ENCODE data around the gene IQCC. TPM values are rescaled to one million over a fixed set of nuclear protein-coding genes. Genes with fewer than 3 reads are reported as not detected.
A peak's percentile ranks its signal among the peaks of the same experiment; 100 is the strongest.

The IQCC gene
- polyA plus RNA-seq, 4 donors = 0.54 to 4.8 (median 1.8) TPM

DNA sequence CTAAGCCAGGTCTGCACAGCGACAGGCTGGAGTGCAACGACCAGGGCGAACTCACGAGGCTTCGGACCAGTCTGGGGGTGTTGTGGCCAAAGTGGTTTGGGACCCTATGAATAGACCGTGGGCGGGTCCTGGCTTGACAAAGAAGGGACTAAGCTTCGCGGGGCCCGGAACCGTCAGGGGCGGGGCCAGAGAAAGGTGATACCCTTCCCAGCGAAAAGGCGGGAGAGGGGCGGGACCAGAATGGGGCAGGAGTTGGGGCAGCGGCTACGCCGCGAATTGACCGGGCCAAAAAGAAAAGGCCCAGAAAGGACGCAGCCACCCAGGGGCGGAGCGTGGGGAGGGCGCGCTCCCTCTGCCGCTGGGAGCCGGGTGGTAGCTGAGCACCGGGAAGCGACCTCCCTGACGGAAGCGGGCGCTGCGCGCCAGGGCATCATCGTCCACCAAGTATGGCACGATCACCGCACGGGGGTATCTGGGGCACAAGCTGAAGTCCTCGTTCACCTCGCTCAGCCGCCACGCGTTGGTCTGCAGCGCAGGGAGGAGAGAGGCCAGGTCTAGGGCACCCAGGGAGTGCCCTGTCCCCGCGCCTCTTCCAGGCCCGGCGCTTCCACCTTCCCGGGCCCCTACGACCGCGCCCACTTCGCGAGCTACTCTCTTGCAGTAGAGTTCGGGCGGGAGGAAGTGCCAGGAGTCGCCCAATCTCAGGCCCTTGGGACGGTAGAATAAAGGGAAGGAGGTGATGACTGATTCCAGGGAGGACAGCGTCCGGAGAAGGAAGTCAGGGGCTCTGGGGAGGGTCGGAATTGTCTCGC lies 34.9 kb downstream of the IQCC start:
- Histone ChIP-seq H3K27me3 (ENCODE audit: control insufficient read depth in 3 of 3, insufficient read depth in 3 of 3, low read length in 3 of 3) (no peaks in the 10 kb centered on the region), H3K4me3 (ENCODE audit: low read depth in 1 of 3, low read length in 3 of 3) (peak overlapping the region; percentile 48 to 67 (median 65)), H3K27ac (ENCODE audit: low read depth in 1 of 3, low read length in 2 of 3) (peak overlapping the region in 2 of 3 donors; percentile 49 to 80), H3K36me3 (ENCODE audit: control insufficient read depth in 3 of 3, insufficient read depth in 2 of 3, low read depth in 1 of 3, low read length in 3 of 3) (peaks cover 0 to 3% (median 0%) of the 10 kb centered on the region in 3 donors), H3K9me3 (ENCODE audit: control insufficient read depth in 2 of 2, insufficient read depth in 1 of 2, low read depth in 1 of 2, low read length in 1 of 2) (no peaks in the 10 kb centered on the region), H3K4me1 (ENCODE audit: control insufficient read depth in 3 of 3, insufficient read depth in 2 of 3, low read depth in 1 of 3, low read length in 2 of 3) (peaks cover 0 to 21% (median 0%) of the 10 kb centered on the region in 3 donors)
- FAIRE-seq = no peak
- DNase-seq = peak; percentile 48 to 84
- 3 to 5% (median 4%) methylated on average over 51 to 62 of the region's 62 CpGs for WGBS, 3 donors

DNA sequence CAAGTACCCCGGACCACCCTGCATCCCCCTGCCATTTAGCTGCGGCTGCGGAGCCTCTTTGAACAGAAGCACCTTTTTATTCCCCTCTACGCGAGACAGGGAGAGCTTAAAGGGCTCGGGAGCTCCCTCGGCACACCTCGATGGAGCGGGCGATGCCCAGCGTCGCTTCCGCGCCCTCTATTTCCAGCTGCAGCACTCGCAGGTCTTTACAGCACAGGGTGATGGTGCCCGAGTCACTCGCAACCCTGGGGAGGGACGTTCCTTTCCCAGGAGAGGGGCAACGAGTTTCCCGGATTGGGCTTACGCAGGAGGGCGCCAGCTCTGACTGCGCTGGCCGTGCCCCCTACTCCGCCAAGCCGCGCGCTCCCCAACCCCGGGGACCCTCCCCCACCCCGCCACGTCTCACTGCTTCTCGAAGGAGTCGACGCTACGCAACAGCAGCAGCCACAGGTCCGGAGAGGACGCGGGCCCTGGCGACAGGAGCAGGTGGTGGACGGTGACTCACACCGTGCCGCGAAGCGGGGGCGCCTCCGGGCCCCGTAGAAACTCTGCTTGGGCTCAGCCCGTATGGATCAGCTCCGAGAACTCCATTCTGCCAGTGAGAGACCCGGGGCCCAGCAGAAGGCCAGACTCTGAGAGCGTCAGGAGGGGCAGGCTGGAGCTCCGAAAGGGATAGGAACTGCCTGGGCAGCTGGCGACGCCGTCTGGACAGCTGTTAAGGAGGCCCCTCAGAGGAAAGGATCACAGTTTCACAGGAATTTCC lies 35.7 kb downstream of the IQCC start:
- WGBS, 3 donors = 1 to 3% (median 2%) methylated on average over 54 to 55 of the region's 55 CpGs
- Histone ChIP-seq H3K9me3 (ENCODE audit: control insufficient read depth in 2 of 2, insufficient read depth in 1 of 2, low read depth in 1 of 2, low read length in 1 of 2) (no peaks in the 10 kb centered on the region), H3K27me3 (ENCODE audit: control insufficient read depth in 3 of 3, insufficient read depth in 3 of 3, low read length in 3 of 3) (no peaks in the 10 kb centered on the region), H3K4me1 (ENCODE audit: control insufficient read depth in 3 of 3, insufficient read depth in 2 of 3, low read depth in 1 of 3, low read length in 2 of 3) (peaks cover 0 to 21% (median 0%) of the 10 kb centered on the region in 3 donors), H3K4me3 (ENCODE audit: low read depth in 1 of 3, low read length in 3 of 3) (peak overlapping the region; percentile 48 to 67 (median 65)), H3K27ac (ENCODE audit: low read depth in 1 of 3, low read length in 2 of 3) (peak overlapping the region; percentile 49 to 80 (median 59)), H3K36me3 (ENCODE audit: control insufficient read depth in 3 of 3, insufficient read depth in 2 of 3, low read depth in 1 of 3, low read length in 3 of 3) (no peaks in the 10 kb centered on the region)
- DNase-seq (peak; percentile 40 to 75), FAIRE-seq (no peak)

DNA sequence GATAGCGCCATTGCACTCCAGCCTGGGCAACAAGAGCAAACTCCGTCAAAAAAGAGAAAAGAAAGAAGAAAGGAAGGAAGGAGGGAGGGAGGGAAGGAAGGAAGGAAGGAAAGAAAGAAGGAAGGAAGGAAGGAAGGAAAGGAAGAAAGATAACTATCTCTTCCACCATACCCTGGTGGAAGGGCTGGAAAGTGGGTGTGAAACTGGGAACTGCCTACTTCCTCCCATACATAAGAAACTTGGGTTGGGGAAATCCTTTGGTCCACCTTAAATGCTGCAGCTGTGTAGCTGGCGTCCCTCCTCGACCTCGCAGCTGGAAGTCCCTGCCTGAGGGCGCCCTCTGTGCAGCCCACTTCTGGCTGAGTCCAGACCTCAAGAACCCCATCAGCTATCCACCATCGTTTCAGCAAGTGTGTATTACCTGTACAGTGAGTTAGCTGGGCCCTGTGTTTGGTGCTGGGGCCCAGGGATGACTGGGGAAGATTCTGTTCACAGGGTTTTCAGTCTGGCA lies 36.9 kb downstream of the IQCC start:
- no peak for DNase-seq
- Histone ChIP-seq H3K27me3 (ENCODE audit: control insufficient read depth in 3 of 3, insufficient read depth in 3 of 3, low read length in 3 of 3) (no peaks in the 10 kb centered on the region), H3K27ac (ENCODE audit: low read depth in 1 of 3, low read length in 2 of 3) (peak overlapping the region in 1 of 3 donors; percentile 48), H3K4me3 (ENCODE audit: low read depth in 1 of 3, low read length in 3 of 3) (no peak overlapping the region), H3K4me1 (ENCODE audit: control insufficient read depth in 3 of 3, insufficient read depth in 2 of 3, low read depth in 1 of 3, low read length in 2 of 3) (peaks cover 0 to 21% (median 5%) of the 10 kb centered on the region in 3 donors), H3K36me3 (ENCODE audit: control insufficient read depth in 3 of 3, insufficient read depth in 2 of 3, low read depth in 1 of 3, low read length in 3 of 3) (no peaks in the 10 kb centered on the region), H3K9me3 (ENCODE audit: control insufficient read depth in 2 of 2, insufficient read depth in 1 of 2, low read depth in 1 of 2, low read length in 1 of 2) (no peaks in the 10 kb centered on the region)
- 34 to 51% (median 45%) methylated on average over 7 of the region's 7 CpGs for WGBS, 3 donors
- no peak for FAIRE-seq

DNA sequence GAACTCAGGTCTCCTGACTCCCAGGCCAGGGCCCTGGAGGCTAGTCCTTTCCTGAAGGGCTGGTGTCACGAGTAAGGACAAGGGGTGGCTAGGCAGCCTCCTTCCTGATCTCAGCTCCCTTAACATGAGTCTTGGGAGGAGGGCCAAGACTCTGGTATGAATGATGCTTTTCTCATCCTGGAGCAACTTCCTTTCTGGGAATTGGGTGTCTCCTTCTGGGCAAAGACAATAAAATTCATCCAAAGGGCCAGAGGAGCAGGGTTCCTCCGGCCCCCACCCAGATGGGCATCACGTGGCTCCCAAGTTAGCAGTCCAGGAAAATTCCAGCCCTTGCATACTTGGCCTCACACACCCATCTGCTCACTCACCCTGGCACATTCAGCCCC lies 41.4 kb downstream of the IQCC start, which contains the start of gene FAM167B:
FAM167B (plus strand) TSS at position 335 of the 386 bp plus-strand sequence. CDS start 200 bp downstream, outside the sequence.
- Histone ChIP-seq H3K36me3 (ENCODE audit: control insufficient read depth in 3 of 3, insufficient read depth in 2 of 3, low read depth in 1 of 3, low read length in 3 of 3) (no peaks in the 10 kb centered on the region), H3K4me3 (ENCODE audit: low read depth in 1 of 3, low read length in 3 of 3) (no peak within 1 kb of the TSS), H3K27me3 (ENCODE audit: control insufficient read depth in 3 of 3, insufficient read depth in 3 of 3, low read length in 3 of 3) (no peaks in the 10 kb centered on the region), H3K9me3 (ENCODE audit: control insufficient read depth in 2 of 2, insufficient read depth in 1 of 2, low read depth in 1 of 2, low read length in 1 of 2) (no peaks in the 10 kb centered on the region), H3K27ac (ENCODE audit: low read depth in 1 of 3, low read length in 2 of 3) (peak within 1 kb of the TSS in 1 of 3 donors; percentile 79), H3K4me1 (ENCODE audit: control insufficient read depth in 3 of 3, insufficient read depth in 2 of 3, low read depth in 1 of 3, low read length in 2 of 3) (peaks cover 0 to 21% (median 8%) of the 10 kb centered on the region in 3 donors)
- DNase-seq (no peak), FAIRE-seq (no peak)
- 56 to 78% (median 69%) methylated on average over 3 of the region's 3 CpGs for WGBS, 3 donors

DNA sequence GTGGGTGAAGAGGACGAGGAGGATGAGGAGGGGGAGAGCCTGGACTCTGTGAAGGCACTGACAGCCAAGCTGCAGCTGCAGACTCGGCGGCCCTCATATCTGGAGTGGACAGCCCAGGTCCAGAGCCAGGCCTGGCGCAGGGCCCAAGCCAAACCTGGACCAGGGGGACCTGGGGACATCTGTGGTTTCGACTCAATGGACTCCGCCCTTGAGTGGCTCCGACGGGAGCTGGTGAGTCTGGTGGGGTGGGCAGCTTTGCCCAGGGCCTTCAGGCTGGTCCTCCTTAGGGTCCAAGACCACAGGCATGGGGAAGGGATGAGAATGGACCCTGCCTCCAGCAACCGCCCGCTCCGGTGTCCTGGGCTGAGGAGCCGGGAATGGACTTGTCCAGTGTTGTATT lies 42.0 kb downstream of the IQCC start:
- H3K4me1 ChIP-seq (ENCODE audit: control insufficient read depth in 3 of 3, insufficient read depth in 2 of 3, low read depth in 1 of 3, low read length in 2 of 3) = peaks cover 0 to 21% (median 8%) of the 10 kb centered on the region in 3 donors
- H3K9me3 ChIP-seq (ENCODE audit: control insufficient read depth in 2 of 2, insufficient read depth in 1 of 2, low read depth in 1 of 2, low read length in 1 of 2) = no peaks in the 10 kb centered on the region
- no peak overlapping the region for H3K4me3 ChIP-seq (ENCODE audit: low read depth in 1 of 3, low read length in 3 of 3)
- H3K36me3 ChIP-seq (ENCODE audit: control insufficient read depth in 3 of 3, insufficient read depth in 2 of 3, low read depth in 1 of 3, low read length in 3 of 3) = no peaks in the 10 kb centered on the region
- H3K27ac ChIP-seq (ENCODE audit: low read depth in 1 of 3, low read length in 2 of 3) = peak overlapping the region in 1 of 3 donors; percentile 79
- no peaks in the 10 kb centered on the region for H3K27me3 ChIP-seq (ENCODE audit: control insufficient read depth in 3 of 3, insufficient read depth in 3 of 3, low read length in 3 of 3)
- WGBS, 3 donors = 76 to 84% (median 77%) methylated on average over 12 of the region's 12 CpGs
- FAIRE-seq = no peak
- DNase-seq = no peak

DNA sequence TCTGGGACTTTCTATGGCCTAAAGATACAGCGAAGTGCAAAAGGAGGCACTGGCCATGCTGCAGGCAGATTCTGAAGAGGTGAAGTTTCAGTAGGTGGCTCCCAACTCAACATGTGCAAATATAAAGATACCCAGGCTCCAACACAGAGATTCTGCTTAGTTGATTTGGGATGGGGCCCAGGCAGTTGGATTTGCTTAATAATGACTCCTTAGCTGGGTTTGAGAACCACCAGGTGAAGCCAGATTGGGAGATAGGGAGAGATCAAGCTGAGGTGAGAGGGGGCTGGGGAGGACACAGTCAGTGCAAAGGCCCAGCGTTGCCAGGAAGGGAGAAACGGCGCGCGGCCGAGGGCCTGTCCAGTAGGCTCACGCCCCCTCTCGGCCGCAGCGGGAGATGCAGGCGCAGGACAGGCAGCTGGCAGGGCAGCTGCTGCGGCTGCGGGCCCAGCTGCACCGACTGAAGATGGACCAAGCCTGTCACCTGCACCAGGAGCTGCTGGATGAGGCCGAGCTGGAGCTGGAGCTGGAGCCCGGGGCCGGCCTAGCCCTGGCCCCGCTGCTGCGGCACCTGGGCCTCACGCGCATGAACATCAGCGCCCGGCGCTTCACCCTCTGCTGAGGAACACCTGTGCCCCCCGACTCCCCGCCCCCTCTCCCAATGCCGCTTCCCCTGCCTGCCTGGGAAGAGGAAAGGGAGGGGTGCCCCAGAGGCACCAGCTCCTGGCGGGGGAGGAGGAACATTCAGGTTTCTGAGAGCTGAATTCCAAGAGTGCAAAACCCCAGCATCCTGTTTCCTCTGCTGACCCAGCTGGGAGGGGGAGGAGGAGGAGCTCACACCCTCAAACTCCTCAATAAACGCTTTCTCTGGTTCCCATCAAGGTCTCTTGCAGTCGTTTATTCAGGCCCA lies 42.8 kb downstream of the IQCC start:
- Histone ChIP-seq H3K4me3 (ENCODE audit: low read depth in 1 of 3, low read length in 3 of 3) (no peak overlapping the region), H3K9me3 (ENCODE audit: control insufficient read depth in 2 of 2, insufficient read depth in 1 of 2, low read depth in 1 of 2, low read length in 1 of 2) (no peaks in the 10 kb centered on the region), H3K4me1 (ENCODE audit: control insufficient read depth in 3 of 3, insufficient read depth in 2 of 3, low read depth in 1 of 3, low read length in 2 of 3) (peaks cover 0 to 21% (median 8%) of the 10 kb centered on the region in 3 donors), H3K27me3 (ENCODE audit: control insufficient read depth in 3 of 3, insufficient read depth in 3 of 3, low read length in 3 of 3) (no peaks in the 10 kb centered on the region), H3K36me3 (ENCODE audit: control insufficient read depth in 3 of 3, insufficient read depth in 2 of 3, low read depth in 1 of 3, low read length in 3 of 3) (no peaks in the 10 kb centered on the region), H3K27ac (ENCODE audit: low read depth in 1 of 3, low read length in 2 of 3) (peak overlapping the region in 2 of 3 donors; percentile 52 to 79)
- 5 to 9% (median 5%) methylated on average over 20 to 31 of the region's 31 CpGs for WGBS, 3 donors
- DNase-seq = peak; percentile 74 to 85
- FAIRE-seq = no peak

DNA sequence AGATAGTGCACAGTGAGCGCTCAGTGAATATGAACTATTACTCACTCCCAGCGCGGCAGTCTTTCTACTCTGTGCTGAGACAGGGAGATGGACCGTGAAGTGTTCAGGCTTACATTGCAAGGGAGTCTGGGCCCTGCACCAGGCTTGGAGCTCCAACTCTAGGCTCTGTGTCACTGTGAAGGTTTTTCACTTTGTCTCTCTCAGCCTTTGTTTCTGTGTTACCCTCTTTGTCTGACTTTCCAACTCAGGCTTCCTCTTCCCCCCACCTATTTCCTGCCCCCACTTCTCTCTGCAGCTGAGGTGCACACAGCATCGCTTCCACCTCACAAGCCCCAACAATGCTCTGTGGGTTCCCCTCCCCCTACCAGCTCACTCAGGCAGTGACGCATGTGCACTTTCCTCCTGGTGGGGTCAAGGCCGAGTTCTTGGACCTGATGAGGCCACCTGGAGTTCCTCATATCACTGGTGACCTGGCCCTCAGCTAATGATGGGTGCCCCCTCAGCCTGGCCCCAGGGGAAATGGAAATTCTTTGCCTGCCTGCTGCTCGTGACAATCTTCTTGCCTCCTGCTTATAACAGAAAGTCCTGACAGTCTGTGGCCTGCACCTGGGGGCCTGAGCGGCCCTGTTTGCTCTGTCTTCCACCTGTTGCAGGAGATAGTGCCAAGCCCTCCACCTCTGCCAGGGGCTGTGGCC lies 44.5 kb downstream of the IQCC start:
- peak; percentile 71 to 77 for DNase-seq
- Histone ChIP-seq H3K36me3 (ENCODE audit: control insufficient read depth in 3 of 3, insufficient read depth in 2 of 3, low read depth in 1 of 3, low read length in 3 of 3) (no peaks in the 10 kb centered on the region), H3K4me3 (ENCODE audit: low read depth in 1 of 3, low read length in 3 of 3) (no peak overlapping the region), H3K4me1 (ENCODE audit: control insufficient read depth in 3 of 3, insufficient read depth in 2 of 3, low read depth in 1 of 3, low read length in 2 of 3) (peaks cover 0 to 21% (median 8%) of the 10 kb centered on the region in 3 donors), H3K27me3 (ENCODE audit: control insufficient read depth in 3 of 3, insufficient read depth in 3 of 3, low read length in 3 of 3) (no peaks in the 10 kb centered on the region), H3K9me3 (ENCODE audit: control insufficient read depth in 2 of 2, insufficient read depth in 1 of 2, low read depth in 1 of 2, low read length in 1 of 2) (no peaks in the 10 kb centered on the region), H3K27ac (ENCODE audit: low read depth in 1 of 3, low read length in 2 of 3) (peak overlapping the region; percentile 51 to 86 (median 56))
- no peak for FAIRE-seq
- 50 to 74% (median 53%) methylated on average over 9 of the region's 9 CpGs for WGBS, 3 donors
